PC-3 (cell line): ENCODE data around the gene MRPL9.

Experiments used
- EZH2 ChIP-seq: fragments of 300-600 bp; sonication (generic); IDR thresholded peaks from one replicate; pipeline ENCODE4 v1.6.1; 2017; ENCODE audit warnings: antibody characterized with exemption, mild to moderate bottlenecking, low read length; ENCODE audit not compliant: unreplicated experiment
- TF ChIP-seq, protein P1 (sequence below): fragments of 300-600 bp; sonication (generic); conservative IDR thresholded peaks from 2 replicates; pipeline ENCODE4 v1.5.1; 2017; ENCODE audit warnings: antibody characterized with exemption, low read depth, mild to moderate bottlenecking, low read length

DNA sequence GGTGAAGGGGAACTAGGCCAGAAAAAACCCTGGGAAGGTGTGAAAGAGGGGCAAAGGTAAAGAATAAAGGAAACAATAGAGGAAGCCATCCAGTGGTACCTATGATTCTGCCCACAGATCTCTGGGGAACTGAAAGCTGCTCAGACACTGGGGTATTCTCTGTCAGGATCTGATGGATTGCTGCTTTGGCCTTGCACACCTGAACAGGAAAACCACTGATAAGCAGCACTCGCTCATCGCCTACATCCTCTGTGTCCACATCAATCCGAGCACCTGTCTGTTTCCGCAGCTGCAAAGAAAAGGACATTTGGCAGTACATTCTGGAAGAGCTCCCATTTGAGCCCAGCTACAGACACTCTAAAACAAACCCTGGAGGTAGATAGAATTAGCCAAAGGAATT, 16.6 kb upstream of the MRPL9 start:
- TF ChIP-seq, protein P1, sequence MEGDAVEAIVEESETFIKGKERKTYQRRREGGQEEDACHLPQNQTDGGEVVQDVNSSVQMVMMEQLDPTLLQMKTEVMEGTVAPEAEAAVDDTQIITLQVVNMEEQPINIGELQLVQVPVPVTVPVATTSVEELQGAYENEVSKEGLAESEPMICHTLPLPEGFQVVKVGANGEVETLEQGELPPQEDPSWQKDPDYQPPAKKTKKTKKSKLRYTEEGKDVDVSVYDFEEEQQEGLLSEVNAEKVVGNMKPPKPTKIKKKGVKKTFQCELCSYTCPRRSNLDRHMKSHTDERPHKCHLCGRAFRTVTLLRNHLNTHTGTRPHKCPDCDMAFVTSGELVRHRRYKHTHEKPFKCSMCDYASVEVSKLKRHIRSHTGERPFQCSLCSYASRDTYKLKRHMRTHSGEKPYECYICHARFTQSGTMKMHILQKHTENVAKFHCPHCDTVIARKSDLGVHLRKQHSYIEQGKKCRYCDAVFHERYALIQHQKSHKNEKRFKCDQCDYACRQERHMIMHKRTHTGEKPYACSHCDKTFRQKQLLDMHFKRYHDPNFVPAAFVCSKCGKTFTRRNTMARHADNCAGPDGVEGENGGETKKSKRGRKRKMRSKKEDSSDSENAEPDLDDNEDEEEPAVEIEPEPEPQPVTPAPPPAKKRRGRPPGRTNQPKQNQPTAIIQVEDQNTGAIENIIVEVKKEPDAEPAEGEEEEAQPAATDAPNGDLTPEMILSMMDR: no peak
- TF ChIP-seq EZH2: no peak
